T-cell (primary cell): ENCODE results near the gene DSCAML1. TPM values are rescaled to one million over a fixed set of nuclear protein-coding genes. Genes with fewer than 3 reads are reported as not detected.

Source experiments
- ATAC-seq, 4 experiments: fragments of 200-7000 bp in 3 of 4; fragments of 150-1000 bp in 1 of 4; cut with Tn5 transposase; replicated peaks in 1 of 4; 1 replicate in 3 of 4; 2 replicates in 1 of 4; pipeline ENCODE4 v1.10.0; 2021; ENCODE audit warnings: moderate library complexity in 3 of 4, mild to moderate bottlenecking in 2 of 4, moderate number of reproducible peaks in 1 of 4
- CTCF ChIA-PET, 2 donors: fragments of 300-600 bp; sonication (Branson Sonifier 250); formaldehyde crosslinking; loops; one replicate each; lab custom pipeline; 2022; ENCODE audit warnings: antibody characterized with exemption in 2 of 2; lab: Charles Lee
- POLR2A ChIA-PET, 2 donors: fragments of 300-600 bp; sonication (Branson Sonifier 250); formaldehyde crosslinking; loops; one replicate each; lab custom pipeline; 2022; ENCODE audit warnings: antibody characterized with exemption in 2 of 2; lab: Charles Lee
- DNase-seq, 35 experiments: peaks; one replicate each; pipeline versions ENCODE4 v3.0.0 to v3.0.0-alpha.2; 2013 to 2023
- H3K27ac ChIP-seq: one replicate; pipeline ENCODE4 v1.5.1; 2013; ENCODE audit warnings: low read length
- H3K27me3 ChIP-seq, 2 experiments: replicated peaks in 1 of 2; 1 replicate in 1 of 2; 2 replicates in 1 of 2; pipeline versions ENCODE4 v1.6.1 to v1.7.0; 2013; ENCODE audit warnings: low read length in 1 of 2, mixed read lengths in 1 of 2; ENCODE audit not compliant: control insufficient read depth in 2 of 2, insufficient read depth in 2 of 2; ENCODE audit errors: extremely low read depth in 1 of 2
- H3K36me3 ChIP-seq, 2 donors: 1 replicate in 1 of 2; 2 replicates in 1 of 2; pipeline versions ENCODE4 v1.6.1 to v1.7.0; 2013; ENCODE audit warnings: low read length in 1 of 2; ENCODE audit not compliant: control insufficient read depth in 2 of 2, insufficient read depth in 1 of 2; ENCODE audit errors: extremely low read depth in 1 of 2
- H3K4me1 ChIP-seq, 2 experiments: 1 replicate in 1 of 2; 2 replicates in 1 of 2; pipeline versions ENCODE4 v1.6.1 to v1.7.0; 2013; ENCODE audit warnings: low read length in 2 of 2, mixed read lengths in 1 of 2; ENCODE audit not compliant: insufficient read depth in 2 of 2, control insufficient read depth in 1 of 2; ENCODE audit errors: extremely low read depth in 1 of 2
- H3K4me3 ChIP-seq, 2 donors: 1 replicate in 1 of 2; 2 replicates in 1 of 2; pipeline versions ENCODE4 v1.5.1 to v1.7.0; 2013; ENCODE audit warnings: mild to moderate bottlenecking in 2 of 2, low read length in 1 of 2, moderate library complexity in 1 of 2; ENCODE audit not compliant: control insufficient read depth in 1 of 2; ENCODE audit errors: extremely low read depth in 1 of 2
- H3K9me3 ChIP-seq: 2 replicates; pipeline ENCODE4 v1.7.0; 2013
- H3K27ac Mint-ChIP-seq, 2 donors: one replicate each; pipeline ENCODE4 v1.8.0; 2020 to 2021; ENCODE audit warnings: mild to moderate bottlenecking in 2 of 2, mixed read lengths in 2 of 2
- H3K27me3 Mint-ChIP-seq, 2 donors: one replicate each; pipeline ENCODE4 v1.8.0; 2021 to 2022; ENCODE audit warnings: mixed read lengths in 2 of 2
- H3K36me3 Mint-ChIP-seq: one replicate; pipeline ENCODE4 v1.8.0; 2021; ENCODE audit warnings: mixed read lengths
- H3K4me1 Mint-ChIP-seq, 3 donors: one replicate each; pipeline ENCODE4 v1.8.0; 2020 to 2022; ENCODE audit warnings: mixed read lengths in 3 of 3, mild to moderate bottlenecking in 1 of 3
- H3K4me3 Mint-ChIP-seq, 3 donors: one replicate each; pipeline ENCODE4 v1.8.0; 2020 to 2022; ENCODE audit warnings: mild to moderate bottlenecking in 3 of 3, mixed read lengths in 3 of 3, moderate library complexity in 3 of 3
- H3K9me3 Mint-ChIP-seq, 3 donors: one replicate each; pipeline ENCODE4 v1.8.0; 2020 to 2022; ENCODE audit warnings: mixed read lengths in 3 of 3
- WGBS: methylation state at CpG from one replicate; pipeline ENCODE4 v1.1.5; 2013; ENCODE audit warnings: missing lambda C conversion rate; ENCODE audit not compliant: insufficient coverage; 5-methylcytosine and 5-hydroxymethylcytosine counted together
- total RNA-seq, 35 experiments: library from RNA in 6 of 35; stranded (reverse) in 6 of 35; fragments of 120-200 nt in 1 of 35; gene quantifications; one replicate each; pipeline versions ENCODE4 v1.2.1 to v1.2.4 and lab custom pipeline; 2013 to 2026

The DSCAML1 gene
- total RNA-seq, 5 donors from 2014 or later (not counting 1 experiment from before 2014, with no cell fraction given): 0.15 to 2.4 (median 0.96) TPM

- Mint-ChIP-seq H3K27me3 (peaks cover 8 to 27% of the 10 kb centered on the region in 2 donors), H3K4me1 (peaks cover 0 to 2% (median 0%) of the 10 kb centered on the region in 3 donors), H3K9me3 (no peaks in the 10 kb centered on the region), H3K36me3 (no peaks in the 10 kb centered on the region), H3K4me3 (no peak overlapping the region), H3K27ac (no peak overlapping the region)
- Histone ChIP-seq H3K9me3 (no peaks in the 10 kb centered on the region), H3K4me1 (no peaks in the 10 kb centered on the region), H3K4me3 (no peak overlapping the region), H3K27me3 (peaks cover 0 to 37% of the 10 kb centered on the region in 2 experiments), H3K27ac (no peak overlapping the region), H3K36me3 (no peaks in the 10 kb centered on the region)
- ATAC-seq (peak in 2 of 4 experiments; percentile 35 to 43), DNase-seq (no peak)
- ChIA-PET POLR2A (no interaction called here), CTCF (interaction anchor here in 1 of 2 donors (0.9 kb wide), 1 partner anchor 14 kb away, joined by 3 read pairs; no protein-coding TSS in a partner anchor)
- 77% methylated on average over 17 of the region's 20 CpGs for WGBS
These were observed 80.2 kb downstream of the DSCAML1 start for GRCh38 chr11:117716521-117717440.

GRCh38 chr11:117715801-117716200, 81.2 kb downstream of the DSCAML1 start:
- Mint-ChIP-seq H3K4me1 (peaks cover 0 to 2% (median 0%) of the 10 kb centered on the region in 3 donors), H3K9me3 (no peaks in the 10 kb centered on the region), H3K36me3 (no peaks in the 10 kb centered on the region), H3K27ac (no peak overlapping the region), H3K4me3 (no peak overlapping the region), H3K27me3 (peaks cover 8 to 32% of the 10 kb centered on the region in 2 donors)
- 7% methylated on average over 2 of the region's 8 CpGs for WGBS
- no peak overlapping the region for H3K27ac ChIP-seq
- no peaks in the 10 kb centered on the region for H3K36me3 ChIP-seq
- CTCF ChIA-PET: interaction anchor here in 1 of 2 donors (0.9 kb wide), 1 partner anchor 13 kb away, joined by 3 read pairs; no protein-coding TSS in a partner anchor
- ATAC-seq (no peak), DNase-seq (no peak)
- no peaks in the 10 kb centered on the region for H3K9me3 ChIP-seq
- no peak overlapping the region for H3K4me3 ChIP-seq
- H3K4me1 ChIP-seq: no peaks in the 10 kb centered on the region
- POLR2A ChIA-PET: no interaction called here
- peaks cover 0 to 40% of the 10 kb centered on the region in 2 experiments for H3K27me3 ChIP-seq

GRCh38 chr11:117713538-117713991, 83.5 kb downstream of the DSCAML1 start:
- ChIA-PET CTCF (no interaction called here), POLR2A (no interaction called here)
- Mint-ChIP-seq H3K4me1 (peaks cover 0 to 2% (median 0%) of the 10 kb centered on the region in 3 donors), H3K4me3 (no peak overlapping the region), H3K27ac (no peak overlapping the region), H3K27me3 (peaks cover 14 to 41% of the 10 kb centered on the region in 2 donors), H3K9me3 (no peaks in the 10 kb centered on the region), H3K36me3 (no peaks in the 10 kb centered on the region)
- Histone ChIP-seq H3K4me1 (no peaks in the 10 kb centered on the region), H3K9me3 (no peaks in the 10 kb centered on the region), H3K4me3 (no peak overlapping the region), H3K27me3 (peaks cover 0 to 40% of the 10 kb centered on the region in 2 experiments), H3K36me3 (no peaks in the 10 kb centered on the region), H3K27ac (no peak overlapping the region)
- ATAC-seq (no peak), DNase-seq (no peak)
- 50% methylated on average over 1 of the region's 6 CpGs for WGBS

- no peaks in the 10 kb centered on the region for H3K36me3 Mint-ChIP-seq
- Histone ChIP-seq H3K36me3 (no peaks in the 10 kb centered on the region), H3K4me1 (no peaks in the 10 kb centered on the region), H3K27ac (no peak overlapping the region), H3K4me3 (no peak overlapping the region), H3K27me3 (peaks cover 0 to 32% of the 10 kb centered on the region in 2 experiments), H3K9me3 (no peaks in the 10 kb centered on the region)
- H3K4me1 Mint-ChIP-seq: peaks cover 0 to 2% (median 0%) of the 10 kb centered on the region in 3 donors
- ChIA-PET POLR2A (no interaction called here), CTCF (interaction anchor here in 1 of 2 donors (0.6 kb wide), 1 partner anchor 9 kb away, joined by 4 read pairs; no protein-coding TSS in a partner anchor)
- WGBS: 80% methylated on average over 1 of the region's 13 CpGs
- no peak overlapping the region for H3K27ac Mint-ChIP-seq
- no peak for ATAC-seq
- H3K4me3 Mint-ChIP-seq: no peak overlapping the region
- DNase-seq: no peak
- no peaks in the 10 kb centered on the region for H3K9me3 Mint-ChIP-seq
- peaks cover 11 to 50% of the 10 kb centered on the region in 2 donors for H3K27me3 Mint-ChIP-seq
These were observed 84.5 kb downstream of the DSCAML1 start for GRCh38 chr11:117712530-117712929.

DNA sequence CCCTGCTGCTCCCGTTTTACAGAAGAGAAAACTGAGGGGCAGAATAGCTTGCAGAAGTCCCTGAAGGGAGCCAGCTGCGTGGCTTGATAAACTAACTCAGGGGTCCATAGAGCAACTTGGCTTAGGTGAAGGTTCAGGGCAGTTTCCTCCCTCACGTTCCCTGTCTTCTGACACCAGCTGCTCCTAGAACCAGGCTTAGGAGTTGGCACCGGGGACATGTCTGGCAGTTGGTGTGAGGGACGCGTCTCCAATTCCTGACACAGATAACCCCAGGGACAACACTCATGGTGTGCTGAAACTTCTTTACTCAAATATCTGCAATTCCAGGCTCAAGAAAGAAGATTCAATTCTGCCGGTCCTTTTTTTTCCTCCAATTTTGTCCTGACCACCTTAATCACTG, 85.7 kb downstream of the DSCAML1 start:
- no peak for ATAC-seq
- no peak overlapping the region for H3K4me3 ChIP-seq
- ChIA-PET POLR2A (no interaction called here), CTCF (no interaction called here)
- no peaks in the 10 kb centered on the region for H3K36me3 ChIP-seq
- no peak overlapping the region for H3K27ac ChIP-seq
- Mint-ChIP-seq H3K27me3 (peaks cover 11 to 47% of the 10 kb centered on the region in 2 donors), H3K9me3 (no peaks in the 10 kb centered on the region), H3K4me3 (no peak overlapping the region), H3K4me1 (peaks cover 0 to under 1% (median 0%) of the 10 kb centered on the region in 3 donors), H3K27ac (no peak overlapping the region), H3K36me3 (no peaks in the 10 kb centered on the region)
- H3K4me1 ChIP-seq: no peaks in the 10 kb centered on the region
- 79% methylated on average over 5 of the region's 7 CpGs for WGBS
- peaks cover 0 to 30% of the 10 kb centered on the region in 2 experiments for H3K27me3 ChIP-seq
- H3K9me3 ChIP-seq: no peaks in the 10 kb centered on the region
- no peak for DNase-seq

DNA sequence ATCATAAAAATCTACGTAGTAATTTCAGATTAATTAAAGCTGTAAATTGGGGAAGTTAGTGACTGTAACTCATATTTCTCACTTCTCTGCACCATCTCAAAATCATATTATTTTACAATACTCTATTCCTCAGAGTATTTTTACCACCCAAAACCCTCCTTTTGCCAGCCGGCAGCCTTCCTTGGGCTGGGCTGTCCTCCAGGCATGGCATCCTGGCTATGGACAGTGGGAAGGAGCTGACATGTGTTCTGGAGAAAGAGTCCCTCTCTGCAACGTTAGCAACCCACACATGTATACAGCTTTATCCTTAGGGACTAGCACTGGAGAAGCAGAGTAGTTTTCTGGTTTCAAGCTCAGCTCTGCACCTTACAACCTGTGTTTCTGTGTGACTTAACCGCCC, 86.8 kb downstream of the DSCAML1 start:
- Mint-ChIP-seq H3K27me3 (peaks cover 15 to 46% of the 10 kb centered on the region in 2 donors), H3K4me1 (no peaks in the 10 kb centered on the region), H3K36me3 (no peaks in the 10 kb centered on the region), H3K4me3 (no peak overlapping the region), H3K27ac (no peak overlapping the region), H3K9me3 (no peaks in the 10 kb centered on the region)
- no peak overlapping the region for H3K27ac ChIP-seq
- no peaks in the 10 kb centered on the region for H3K4me1 ChIP-seq
- ChIA-PET CTCF (interaction anchor here in 1 of 2 donors (0.6 kb wide), 1 partner anchor 12 kb away, joined by 3 read pairs; no protein-coding TSS in a partner anchor), POLR2A (no interaction called here)
- no peak overlapping the region for H3K4me3 ChIP-seq
- ATAC-seq (no peak), DNase-seq (no peak)
- peaks cover 0 to 27% of the 10 kb centered on the region in 2 experiments for H3K27me3 ChIP-seq
- no peaks in the 10 kb centered on the region for H3K9me3 ChIP-seq
- WGBS: 100% methylated on average over 1 of the region's 4 CpGs
- H3K36me3 ChIP-seq: no peaks in the 10 kb centered on the region
